ENCODE results near the gene GPER1. TPM values are rescaled to one million over a fixed set of nuclear protein-coding genes. Genes with fewer than 3 reads are reported as not detected.
"Not testable (repeated sequence)": the region's sequence is repeated elsewhere in the genome, so short reads cannot be mapped to it uniquely, and the experiment has no call there.

GPER1 gene
- total RNA-seq, 1 donor from 2014 or later: 2.0 TPM

GRCh38 chr7:1101563-1102431 is 13.9 kb downstream of the GPER1 start:
- no peak for DNase-seq (ENCODE audit: low read depth, low spot score)

DNA sequence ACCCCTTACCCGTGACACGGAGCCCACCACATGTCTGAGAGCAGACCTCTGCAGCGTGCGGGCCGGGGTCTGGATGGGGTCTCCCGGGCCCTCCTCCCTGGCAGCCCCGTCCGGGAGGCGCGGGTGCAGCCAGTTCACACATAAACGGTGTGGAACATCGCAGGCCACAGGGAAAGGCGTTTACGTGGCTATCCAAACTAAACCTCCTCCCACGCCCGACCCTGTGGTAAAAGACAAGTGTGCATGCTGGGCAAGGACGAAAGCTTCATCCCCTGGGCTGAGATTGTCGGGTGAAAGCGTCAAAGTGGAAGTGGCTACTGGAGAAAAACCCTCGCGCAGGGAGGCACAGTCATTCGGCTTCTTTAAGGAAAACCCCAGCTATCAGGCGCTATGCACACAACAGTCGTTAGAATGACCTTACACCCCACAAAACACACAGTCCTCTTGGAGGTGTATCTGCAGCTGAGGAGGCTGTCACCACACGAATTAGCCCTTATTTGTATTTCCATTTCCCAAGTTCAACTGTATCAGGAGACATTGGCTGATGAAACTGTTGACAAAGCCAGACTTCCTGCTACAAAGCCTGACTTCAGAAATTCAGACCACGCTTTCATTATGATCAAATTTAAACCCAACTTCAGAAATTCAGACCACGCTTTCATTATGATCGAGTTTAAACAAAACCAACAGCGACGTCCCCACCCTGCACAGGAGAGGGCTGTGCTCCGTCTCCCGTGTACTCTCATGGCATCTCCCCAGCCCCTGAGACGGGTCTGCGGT is 15.3 kb downstream of the GPER1 start:
- no peak for DNase-seq (ENCODE audit: low read depth, low spot score)

- no peak for DNase-seq (ENCODE audit: low read depth, low spot score)
Measured at GRCh38 chr7:1103789-1104515, 16.0 kb downstream of the GPER1 start.

GRCh38 chr7:1104516-1105179 is 16.7 kb downstream of the GPER1 start:
- DNase-seq (ENCODE audit: low read depth, low spot score): no peak

- DNase-seq (ENCODE audit: low read depth, low spot score): no peak
Measured at GRCh38 chr7:1105189-1105588, 17.3 kb downstream of the GPER1 start.

DNA sequence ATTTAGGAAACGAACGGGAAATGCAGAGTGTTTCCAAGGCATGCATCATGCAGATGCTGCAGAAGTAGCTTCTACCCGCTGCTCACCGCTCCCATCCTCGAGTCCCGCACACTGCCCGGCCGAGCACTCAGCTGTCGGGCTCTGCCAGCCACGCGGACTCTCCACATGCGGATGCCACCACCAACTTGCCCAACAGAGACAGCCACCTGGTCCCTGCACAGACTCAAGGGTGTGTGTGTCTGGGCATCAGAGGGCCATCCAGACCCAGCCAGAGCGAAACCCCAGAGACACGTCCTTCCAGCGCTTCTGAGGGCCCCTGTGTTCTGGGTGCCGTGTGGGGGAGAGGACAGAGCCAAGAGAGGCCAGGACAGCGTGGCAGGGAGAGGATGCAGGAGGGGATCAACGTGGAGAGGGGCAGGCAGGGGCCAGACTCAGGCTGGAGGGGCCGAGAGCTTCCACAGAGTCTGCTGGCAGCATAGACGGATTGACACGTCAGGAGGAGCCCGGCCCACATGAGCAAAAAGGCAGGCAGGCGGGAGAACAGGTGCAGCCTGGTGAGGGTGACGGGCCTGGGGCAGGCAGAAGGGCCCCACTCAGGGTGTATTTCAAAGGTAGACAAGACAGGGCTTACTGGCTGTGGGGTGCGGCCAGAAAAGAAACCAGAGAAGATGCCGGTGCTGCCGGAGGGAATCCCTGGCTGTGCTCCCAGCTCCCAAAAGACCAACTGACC is 18.3 kb downstream of the GPER1 start:
- DNase-seq (ENCODE audit: low read depth, low spot score): no peak

DNA sequence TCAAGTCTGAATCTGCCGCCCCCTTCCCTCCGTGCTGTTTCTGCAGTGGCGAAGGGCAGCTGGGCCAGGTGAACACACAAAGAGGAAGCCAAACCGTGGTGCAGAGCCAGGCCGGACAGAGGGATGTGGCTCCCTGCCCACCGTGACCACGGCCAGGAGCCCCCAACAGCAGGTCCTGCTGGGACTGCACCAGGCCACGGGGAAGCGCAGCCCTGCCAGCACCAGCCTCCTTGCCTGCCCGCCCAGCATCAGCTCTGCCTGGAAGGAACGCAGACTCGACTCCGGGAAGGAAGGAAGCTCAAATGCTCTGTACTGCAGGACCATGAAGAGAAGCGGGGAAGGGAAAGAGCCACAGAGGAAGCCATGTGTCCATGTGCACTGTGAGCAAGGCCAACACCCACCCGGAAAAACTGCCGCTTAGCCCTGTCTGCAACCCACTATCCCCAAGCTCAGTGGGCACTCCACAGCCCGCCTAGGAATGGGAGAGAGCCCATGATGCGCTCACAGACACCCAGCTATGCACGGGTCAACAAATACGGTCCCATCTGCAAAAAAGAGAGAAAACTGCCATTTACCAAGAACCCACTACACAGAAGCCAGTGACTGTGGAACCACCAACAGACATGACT is 19.0 kb downstream of the GPER1 start:
- DNase-seq (ENCODE audit: low read depth, low spot score): no peak

DNA sequence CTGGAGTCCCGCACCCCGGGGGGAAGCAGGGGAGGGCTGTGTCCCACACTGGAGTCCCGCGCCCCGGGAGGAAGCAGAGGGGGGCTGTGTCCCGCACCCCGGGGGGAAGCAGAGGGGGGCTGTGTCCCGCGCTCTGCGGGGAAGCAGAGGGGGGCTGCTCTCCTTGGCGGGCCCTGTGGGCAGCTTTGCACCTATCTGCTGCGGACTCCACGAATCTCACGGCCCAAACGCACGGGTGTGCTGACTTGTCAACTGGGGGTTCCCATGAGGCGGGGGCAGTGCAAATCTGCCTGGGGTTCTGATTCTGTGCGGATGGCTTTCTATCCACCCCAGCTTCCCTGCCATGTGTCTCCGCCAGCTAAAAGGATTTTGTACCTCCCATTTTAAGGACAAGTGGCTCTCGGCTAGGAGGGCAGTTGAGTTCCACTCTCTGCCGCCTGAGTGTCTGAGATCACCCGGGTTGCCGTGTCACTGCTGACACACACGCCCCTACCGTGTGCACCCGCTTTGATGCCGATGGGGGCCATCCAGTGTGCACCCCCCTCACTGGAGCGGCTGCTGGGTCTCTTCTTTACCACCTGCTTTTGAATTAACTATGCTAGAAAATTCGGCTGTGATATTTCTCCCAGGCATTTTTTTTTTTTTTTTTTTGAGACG is 20.5 kb downstream of the GPER1 start:
- no peak for DNase-seq (ENCODE audit: low read depth, low spot score)

DNA sequence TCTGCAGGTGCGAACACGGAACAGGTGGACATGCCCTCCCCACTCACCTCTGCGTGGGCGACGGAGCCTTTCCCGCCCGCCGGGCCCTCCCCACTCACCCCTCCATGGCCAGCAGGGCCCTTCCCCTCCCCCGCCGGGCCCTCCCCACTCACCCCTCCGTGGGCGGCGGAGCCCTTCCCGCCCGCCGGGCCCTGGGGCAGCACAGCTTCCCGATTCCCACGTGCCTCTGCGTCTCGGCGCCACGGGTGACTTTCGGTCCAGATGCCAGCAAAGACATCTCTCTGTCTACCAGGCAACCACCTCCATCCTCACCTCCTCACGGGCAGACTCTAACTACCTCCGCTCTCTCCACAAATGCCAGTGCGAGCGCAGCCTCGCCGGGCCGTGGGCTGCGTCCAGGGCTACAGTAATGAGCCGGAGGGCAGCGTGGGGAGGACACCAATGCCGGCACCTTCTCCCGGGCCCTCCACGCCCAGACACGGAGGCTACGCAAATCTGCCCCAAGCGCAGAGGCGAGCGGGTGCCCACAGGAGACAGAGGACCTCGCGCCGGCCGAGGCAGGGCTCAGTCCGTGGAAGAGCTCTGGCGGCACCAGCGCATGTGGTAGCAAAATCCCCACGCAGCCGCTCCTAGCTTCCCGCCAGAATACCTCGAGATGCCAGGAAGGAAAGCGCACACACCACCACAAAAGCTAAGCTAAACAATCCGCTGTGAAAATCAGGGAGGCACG is 21.8 kb downstream of the GPER1 start:
- DNase-seq (ENCODE audit: low read depth, low spot score): no peak

DNA sequence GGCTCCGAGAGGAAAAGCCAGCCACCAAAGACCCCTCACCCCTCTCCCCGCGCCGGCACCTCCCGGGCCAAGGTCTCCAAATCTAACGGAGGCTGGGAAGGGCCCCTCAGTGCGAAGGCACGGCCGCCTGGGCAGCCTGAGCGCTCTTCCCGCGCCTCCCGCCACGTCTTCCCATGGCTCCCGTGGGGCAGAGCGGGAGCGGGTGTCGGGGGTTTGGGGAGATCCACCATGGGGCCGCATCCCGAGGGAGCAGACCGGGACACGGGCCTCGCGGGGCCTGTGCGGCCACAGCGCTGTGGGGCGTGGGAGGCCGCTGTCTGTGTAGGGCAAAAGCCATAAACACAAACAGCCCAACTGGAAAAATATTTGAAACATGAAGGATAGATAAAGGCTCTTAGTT is 22.4 kb downstream of the GPER1 start:
- DNase-seq (ENCODE audit: low read depth, low spot score): no peak

DNA sequence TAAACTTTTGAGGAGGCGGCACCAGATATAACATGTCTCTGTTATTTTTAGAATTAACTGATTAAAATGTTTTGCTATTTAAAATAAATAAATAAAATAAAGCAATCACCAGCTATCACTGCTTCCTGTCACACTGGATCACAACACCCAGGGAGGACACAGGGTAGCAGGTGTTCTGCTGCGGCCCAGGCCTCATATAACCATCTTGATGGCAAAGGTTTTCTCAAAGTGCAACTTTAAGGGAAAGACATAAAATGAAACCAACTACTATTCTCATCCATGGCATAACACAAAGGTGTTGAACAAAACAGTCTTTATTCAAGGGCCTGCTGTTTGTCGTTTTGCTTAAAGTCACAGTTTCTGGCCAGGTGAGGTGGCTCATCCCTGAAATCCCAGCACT is 23.2 kb downstream of the GPER1 start:
- DNase-seq (ENCODE audit: low read depth, low spot score): no peak

DNA sequence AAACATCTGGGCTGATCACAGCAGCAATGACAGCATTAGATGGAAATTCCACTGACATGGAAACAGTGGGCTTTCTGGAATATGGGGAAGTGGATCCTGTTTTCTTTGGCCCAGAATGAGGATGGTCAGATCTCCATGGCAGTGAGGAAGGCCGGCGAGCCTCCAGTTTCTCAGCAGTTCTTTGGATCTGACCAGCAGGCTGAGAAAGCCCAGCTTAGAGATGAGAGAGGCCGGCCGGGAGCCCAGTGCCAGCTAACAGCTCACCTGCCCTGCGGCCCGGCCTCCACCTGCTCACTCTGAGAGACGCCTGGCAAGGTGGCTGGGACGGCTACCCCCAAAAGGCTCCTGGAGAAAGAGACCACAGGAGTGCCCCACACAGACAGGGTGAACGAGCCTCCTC is 24.2 kb downstream of the GPER1 start:
- DNase-seq (ENCODE audit: low read depth, low spot score): peak; percentile 30

DNA sequence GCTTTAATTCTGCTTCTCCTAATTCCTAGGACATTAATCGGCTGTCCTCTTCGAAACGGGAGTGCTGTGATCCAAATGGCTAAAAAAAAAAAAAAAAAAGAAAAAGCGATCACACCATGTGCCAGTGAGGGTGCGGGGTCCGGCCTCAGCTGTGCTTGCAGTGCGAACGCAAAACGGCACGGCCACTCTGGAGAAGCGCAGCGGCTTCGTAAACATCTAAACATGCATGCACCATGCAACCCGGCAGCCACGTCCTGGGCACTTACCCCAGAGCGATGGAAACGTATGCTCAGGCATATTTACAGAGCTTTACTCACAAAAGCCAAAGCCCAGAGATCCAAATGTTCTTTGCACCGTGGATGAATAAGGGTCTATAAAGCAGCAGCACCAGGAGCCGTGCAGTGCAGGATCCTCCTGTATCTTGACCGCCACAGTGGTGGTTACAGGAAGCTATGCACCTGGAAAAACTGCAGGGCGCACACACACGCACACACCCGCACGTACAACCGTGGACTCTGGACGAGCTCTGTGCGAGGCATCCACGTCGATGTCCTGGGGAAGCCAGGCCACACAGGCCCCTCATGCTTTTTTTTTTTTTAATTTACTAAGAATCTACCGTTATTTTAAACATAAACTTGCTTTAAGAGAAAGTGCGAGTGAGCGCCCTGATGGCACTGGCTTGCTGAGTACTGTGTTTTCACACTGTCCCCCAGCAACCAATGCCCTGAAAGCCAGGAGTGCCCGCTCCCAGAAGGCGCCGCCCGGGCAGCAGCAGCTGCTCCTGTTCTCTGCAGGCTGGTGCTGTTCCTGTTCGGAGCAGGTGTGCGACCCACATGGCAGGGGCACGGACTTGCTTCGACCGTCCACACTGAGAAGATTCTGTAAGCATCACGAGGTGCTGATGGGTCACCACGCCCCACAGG is 25.0 kb downstream of the GPER1 start:
- DNase-seq (ENCODE audit: low read depth, low spot score): no peak

DNA sequence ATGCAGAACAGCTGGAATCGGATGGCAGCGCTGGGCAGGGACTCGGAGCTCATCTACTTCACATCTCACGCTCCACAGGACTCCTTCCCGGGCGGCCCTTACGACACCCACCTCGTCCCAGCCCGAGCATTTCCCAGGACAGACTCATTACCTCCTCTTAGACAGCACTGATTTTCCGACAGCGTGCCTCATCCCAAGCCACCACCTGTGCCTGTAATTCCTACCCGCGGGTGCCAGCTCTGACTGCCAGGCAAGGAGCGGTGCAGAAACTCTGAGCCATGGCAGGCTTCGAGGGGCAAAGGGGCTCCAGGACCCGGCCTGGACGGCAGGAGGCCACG is 25.6 kb downstream of the GPER1 start:
- no peak for DNase-seq (ENCODE audit: low read depth, low spot score)

- DNase-seq (ENCODE audit: low read depth, low spot score): no peak
Measured at GRCh38 chr7:1114088-1114487, 26.2 kb downstream of the GPER1 start.

- DNase-seq (ENCODE audit: low read depth, low spot score): no peak
Measured at GRCh38 chr7:1114505-1114904, 26.6 kb downstream of the GPER1 start.

GRCh38 chr7:1115171-1116045 is 27.5 kb downstream of the GPER1 start:
- not testable (repeated sequence) for DNase-seq (ENCODE audit: low read depth, low spot score)

Data from pulmonary artery endothelial cell (primary cell).